Lung (tissue), 12 donors: Measurements from ENCODE around the gene SULT2B1. TPM values are rescaled to one million over a fixed set of nuclear protein-coding genes. Genes with fewer than 3 reads are reported as not detected.

Experiments
- ATAC-seq: fragments of 200-7000 bp; cut with Tn5 transposase; one replicate; pipeline ENCODE4 v1.9.1; 2020; ENCODE audit warnings: moderate number of reproducible peaks; ENCODE audit not compliant: insufficient read depth, low FRiP score
- DNase-seq, 3 donors: peaks; one replicate each; pipeline ENCODE4 v3.0.0-alpha.2; 2013 to 2017
- H3K27ac ChIP-seq, 2 donors: one replicate each; pipeline ENCODE4 v1.5.1; 2013; ENCODE audit warnings: mild to moderate bottlenecking in 2 of 2, moderate library complexity in 2 of 2, control low read depth in 1 of 2, inconsistent platforms in 1 of 2, low read depth in 1 of 2, low read length in 1 of 2
- H3K27me3 ChIP-seq, 3 donors: one replicate each; pipeline ENCODE4 v1.5.1; 2013; ENCODE audit warnings: low read length in 2 of 3; ENCODE audit not compliant: control insufficient read depth in 3 of 3, insufficient read depth in 3 of 3
- H3K36me3 ChIP-seq, 4 donors: one replicate each; pipeline ENCODE4 v1.5.1; 2013; ENCODE audit warnings: low read length in 4 of 4, mild to moderate bottlenecking in 1 of 4, moderate library complexity in 1 of 4; ENCODE audit not compliant: control insufficient read depth in 4 of 4, insufficient read depth in 4 of 4
- H3K4me1 ChIP-seq, 5 donors: one replicate each; pipeline ENCODE4 v1.5.1; 2013; ENCODE audit warnings: low read length in 5 of 5, mild to moderate bottlenecking in 2 of 5, moderate library complexity in 1 of 5; ENCODE audit not compliant: control insufficient read depth in 5 of 5, insufficient read depth in 5 of 5
- H3K4me3 ChIP-seq: one replicate; pipeline ENCODE4 v1.5.1; 2013; ENCODE audit warnings: mild to moderate bottlenecking, control low read depth, moderate library complexity
- H3K9ac ChIP-seq, 2 donors: one replicate each; pipeline ENCODE4 v1.5.1; 2013; ENCODE audit warnings: low read length in 2 of 2, control low read depth in 1 of 2; ENCODE audit not compliant: insufficient read depth in 1 of 2
- H3K9me3 ChIP-seq, 4 donors: one replicate each; pipeline ENCODE4 v1.5.1; 2013; ENCODE audit warnings: low read length in 3 of 4, mild to moderate bottlenecking in 1 of 4, moderate library complexity in 1 of 4; ENCODE audit not compliant: control insufficient read depth in 4 of 4, insufficient read depth in 3 of 4
- CTCF ChIP-seq: IDR thresholded peaks from 2 replicates; pipeline ENCODE4 v1.5.1; 2012; ENCODE audit warnings: mild to moderate bottlenecking; ENCODE audit errors: control extremely low read depth, extremely low read depth
- WGBS, 2 donors: extraction: QIAGEN DNeasy Blood & Tissue Kit; methylation state at CpG; one replicate each; pipeline ENCODE4 v1.1.7; 2013; 5-methylcytosine and 5-hydroxymethylcytosine counted together
- polyA plus RNA-seq, 2 donors: library from polyadenylated mRNA; stranded (reverse); fragments of 200-250 nt; gene quantifications; one replicate each; pipeline ENCODE4 v1.2.1, GENCODE V29; 2013
- total RNA-seq, 2 donors: library from RNA; depleted of rRNA in 1 of 2; stranded (reverse); fragments of >200 nt in 1 of 2; gene quantifications; one replicate each; pipeline ENCODE4 v1.2.1, GENCODE V29; 2014 to 2021
- donor health status: control.
- donor health status: control.
- donor health status: Bipolar disorder and iron deficiency.
- donor health status: healthy.
- donor health status: DM: yes; HTN: yes; CAD: no.

Gene SULT2B1
- total and polyA plus RNA-seq, 4 donors: 1.2 to 22.9 (median 10.7) TPM

DNA sequence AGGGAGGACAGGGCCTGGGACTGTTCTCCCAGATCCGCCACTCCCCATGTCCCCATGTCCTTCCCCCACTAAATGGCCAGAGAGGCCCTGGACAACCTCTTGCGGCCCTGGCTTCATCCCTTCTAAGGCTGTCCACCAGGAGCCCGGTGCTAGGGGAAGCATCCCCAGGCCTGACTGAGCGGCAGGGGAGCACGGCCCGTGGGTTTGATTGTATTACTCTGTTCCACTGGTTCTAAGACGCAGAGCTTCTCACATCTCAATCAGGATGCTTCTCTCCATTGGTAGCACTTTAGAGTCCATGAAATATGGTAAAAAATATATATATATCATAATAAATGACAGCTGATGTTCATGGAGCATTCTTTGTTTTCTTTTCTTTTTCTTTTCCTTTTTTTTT, 55.4 kb downstream of the SULT2B1 start:
- DNase-seq (no peak), ATAC-seq (no peak)
- no peak overlapping the region for H3K4me3 ChIP-seq
- WGBS, 2 donors: 88 to 90% methylated on average over 7 of the region's 7 CpGs
- H3K9me3 ChIP-seq: no peaks in the 10 kb centered on the region
- H3K9ac ChIP-seq: no peak overlapping the region
- H3K36me3 ChIP-seq: no peaks in the 10 kb centered on the region
- TF ChIP-seq CTCF: no peak
- H3K4me1 ChIP-seq: no peaks in the 10 kb centered on the region
- H3K27me3 ChIP-seq: no peaks in the 10 kb centered on the region
- no peak overlapping the region for H3K27ac ChIP-seq

GRCh38 chr19:48608798-48609263, 56.9 kb downstream of the SULT2B1 start:
- peaks cover 0 to 2% (median 0%) of the 10 kb centered on the region in 5 donors for H3K4me1 ChIP-seq
- no peaks in the 10 kb centered on the region for H3K27me3 ChIP-seq
- DNase-seq: peak in 2 of 3 donors; percentile 43 to 51
- WGBS, 2 donors: 19 to 33% methylated on average over 9 of the region's 9 CpGs
- no peaks in the 10 kb centered on the region for H3K9me3 ChIP-seq
- H3K27ac ChIP-seq: no peak overlapping the region
- H3K4me3 ChIP-seq: no peak overlapping the region
- H3K36me3 ChIP-seq: no peaks in the 10 kb centered on the region
- no peak for ATAC-seq
- H3K9ac ChIP-seq: no peak overlapping the region
- TF ChIP-seq CTCF: peak; percentile 4

- H3K9me3 ChIP-seq: no peaks in the 10 kb centered on the region
- DNase-seq: no peak
- WGBS, 2 donors: 92 to 94% methylated on average over 20 of the region's 20 CpGs
Observed at GRCh38 chr19:48609571-48610108, 57.7 kb downstream of the SULT2B1 start.

More at GRCh38 chr19:48609571-48610108, 57.7 kb downstream of the SULT2B1 start:
- no peak overlapping the region for H3K4me3 ChIP-seq
- no peak for TF ChIP-seq CTCF
- no peaks in the 10 kb centered on the region for H3K27me3 ChIP-seq
- no peak overlapping the region for H3K27ac ChIP-seq
- no peak for ATAC-seq
- H3K4me1 ChIP-seq: peaks cover 0 to 4% (median 0%) of the 10 kb centered on the region in 5 donors
- no peaks in the 10 kb centered on the region for H3K36me3 ChIP-seq
- H3K9ac ChIP-seq: no peak overlapping the region
